Measurements from ENCODE around the gene DENND4B. TPM values are rescaled to one million over a fixed set of nuclear protein-coding genes. Genes with fewer than 3 reads are reported as not detected.

Gene DENND4B
- total and polyA plus RNA-seq, 9 of the 15 experiments (the other 6 are each of a cell fraction or from before 2014, with no cell fraction given) = 9.5 to 80.5 (median 23.1) TPM

DNA sequence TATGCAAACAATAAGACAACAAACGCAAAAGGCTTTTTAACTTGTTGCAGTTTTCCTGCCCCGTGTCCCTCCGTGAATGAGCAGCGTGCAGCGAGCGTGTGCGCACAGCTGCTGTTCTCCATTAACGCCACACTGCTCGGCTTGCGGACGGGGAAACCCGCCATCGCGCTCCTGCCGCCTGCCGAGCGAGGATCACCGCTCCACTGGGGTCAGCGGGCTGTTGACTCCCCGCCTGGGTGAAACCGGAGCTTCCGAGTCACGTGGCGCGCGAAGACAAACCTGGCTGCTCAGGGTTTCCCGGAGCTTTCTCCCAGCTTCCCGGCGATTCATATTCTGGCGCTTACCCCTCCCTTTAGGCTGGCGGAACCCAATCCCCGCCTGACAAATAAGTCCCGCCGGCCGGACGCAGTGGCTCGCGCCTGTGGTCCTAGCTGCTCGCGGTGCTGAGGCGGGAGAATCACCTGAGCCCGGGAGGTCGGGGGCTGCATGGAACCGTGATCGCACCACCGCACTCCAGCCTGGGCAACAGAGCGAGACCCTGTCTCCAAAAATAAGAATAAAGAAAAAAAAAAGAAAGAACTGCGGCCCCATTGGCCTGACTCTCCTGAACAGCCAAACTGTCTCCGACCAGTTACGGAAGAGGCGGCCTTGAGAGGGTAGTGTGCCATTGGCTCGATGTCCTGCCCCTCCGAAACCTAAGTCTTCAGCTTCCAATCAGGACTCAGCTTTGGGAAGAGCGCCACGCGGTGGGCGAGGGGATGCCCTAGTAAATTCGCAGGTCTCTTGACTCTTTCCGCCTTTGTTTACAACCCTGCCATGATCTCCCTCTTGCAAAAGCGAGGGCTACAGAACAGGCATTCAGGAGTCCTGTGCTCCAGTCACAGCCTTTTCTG, 20.8 kb upstream of the DENND4B start, which contains the start of gene CREB3L4:
Gene CREB3L4, plus strand, starts transcription at position 796 of the 893 bp plus-strand sequence. CDS start 624 bp downstream, outside the sequence.
- no TSS peak for BruUV-seq (replicated peaks)
- Histone ChIP-seq H3K4me1 (replicated peaks in 1 of 2; ENCODE audit: control insufficient read depth in 2 of 2, insufficient read depth in 2 of 2, low read length in 2 of 2) (peaks cover 7 to 19% of the 10 kb centered on the region in 2 experiments; a peak in 4 of 5 replicates), H3K9me1 (ENCODE audit: control insufficient read depth, insufficient read depth, low read length) (no peaks in the 10 kb centered on the region), H4K20me1 (replicated peaks; ENCODE audit: control insufficient read depth, insufficient read depth, low read length) (no peaks in the 10 kb centered on the region), H3K4me3 (peak within 1 kb of the TSS; percentile 51), H2AFZ (ENCODE audit: low read depth, low read length) (peak within 1 kb of the TSS; percentile 89), H3K79me2 (ENCODE audit: control insufficient read depth, insufficient read depth, low read length) (peaks cover 45% of the 10 kb centered on the region), H3K27me3 (ENCODE audit: control insufficient read depth in 2 of 2, insufficient read depth in 2 of 2, low read length in 2 of 2) (no peaks in the 10 kb centered on the region), H3K4me2 (ENCODE audit: insufficient read depth, low read length) (peak within 1 kb of the TSS; percentile 87), H3K9ac (ENCODE audit: insufficient read depth in 1 of 2, low read depth in 2 of 2, low read length in 2 of 2) (peak within 1 kb of the TSS; percentile 89 to 99), H3K36me3 (ENCODE audit: control insufficient read depth, insufficient read depth, low read length) (no peaks in the 10 kb centered on the region), H3K27ac (ENCODE audit: extremely low read depth, low read depth, low read length) (peak within 1 kb of the TSS; percentile 82), H3K9me3 (replicated peaks; ENCODE audit: control insufficient read depth, insufficient read depth, low read depth, low read length) (no peaks in the 10 kb centered on the region)
- FAIRE-seq = peak; percentile 98
- DNase-seq (ENCODE audit: extremely low read depth in 1 of 4, low spot score in 3 of 4) = peak; percentile 85 to 98 (median 90)
- ChIA-PET POLR2A (interaction anchor here (0.5 to 4.8 kb wide), 22 partner anchors 9 to 1205 kb away, joined by 3 to 84 read pairs (median 4); partner anchors contain the start of genes CRTC2, DENND4B, GATAD2B and JTB), CTCF (ENCODE audit: low intra/inter-chr PET ratio) (no interaction called here)
- under 1% methylated on average over 47 of the region's 60 CpGs for WGBS (ENCODE audit: insufficient coverage, low coverage, missing lambda C conversion rate)
- peak; percentile 87 for ATAC-seq
- in situ Hi-C loops (cut with MboI) = no loop called here
- intact Hi-C loops (cut with micrococcal nuclease) = loop anchor here (5.0 kb wide), 1 partner anchor 170 kb away; no protein-coding TSS in a partner anchor
- TF ChIP-seq ARHGAP35 (IDR thresholded peaks at IDR 0.05; ENCODE audit: partially characterized antibody) (no peak), ILK (tag; IDR thresholded peaks at IDR 0.05; ENCODE audit: borderline replicate concordance, low read depth) (no peak), SP2 (IDR thresholded peaks at IDR 0.05; ENCODE audit: extremely low read depth, low read depth, low read length, poor library complexity, severe bottlenecking) (peak; percentile 79), CBFB (CRISPR knock-in tag; IDR thresholded peaks at IDR 0.05) (no peak), SAFB2 (IDR thresholded peaks at IDR 0.05; ENCODE audit: borderline replicate concordance, low read depth, low read length, severe bottlenecking) (no peak), DACH1 (IDR thresholded peaks at IDR 0.05; ENCODE audit: partially characterized antibody) (no peak), CBX3 (IDR thresholded peaks at IDR 0.05; ENCODE audit: borderline replicate concordance in 1 of 2, low read length in 2 of 2) (peak in 1 of 2 experiments; percentile 79; a peak in 1 of 3 replicates), EZH2 (IDR thresholded peaks at IDR 0.05; ENCODE audit: borderline replicate concordance, low read depth, low read length) (no peak), ZNF408 (CRISPR knock-in tag; IDR thresholded peaks at IDR 0.05; ENCODE audit: low read depth) (no peak), CSDE1 (IDR thresholded peaks at IDR 0.05) (no peak), DPF2 (IDR thresholded peaks at IDR 0.05) (peak; percentile 40; the same call in 1 of the 2 replicates)
- TF ChIP-seq, protein P1, sequence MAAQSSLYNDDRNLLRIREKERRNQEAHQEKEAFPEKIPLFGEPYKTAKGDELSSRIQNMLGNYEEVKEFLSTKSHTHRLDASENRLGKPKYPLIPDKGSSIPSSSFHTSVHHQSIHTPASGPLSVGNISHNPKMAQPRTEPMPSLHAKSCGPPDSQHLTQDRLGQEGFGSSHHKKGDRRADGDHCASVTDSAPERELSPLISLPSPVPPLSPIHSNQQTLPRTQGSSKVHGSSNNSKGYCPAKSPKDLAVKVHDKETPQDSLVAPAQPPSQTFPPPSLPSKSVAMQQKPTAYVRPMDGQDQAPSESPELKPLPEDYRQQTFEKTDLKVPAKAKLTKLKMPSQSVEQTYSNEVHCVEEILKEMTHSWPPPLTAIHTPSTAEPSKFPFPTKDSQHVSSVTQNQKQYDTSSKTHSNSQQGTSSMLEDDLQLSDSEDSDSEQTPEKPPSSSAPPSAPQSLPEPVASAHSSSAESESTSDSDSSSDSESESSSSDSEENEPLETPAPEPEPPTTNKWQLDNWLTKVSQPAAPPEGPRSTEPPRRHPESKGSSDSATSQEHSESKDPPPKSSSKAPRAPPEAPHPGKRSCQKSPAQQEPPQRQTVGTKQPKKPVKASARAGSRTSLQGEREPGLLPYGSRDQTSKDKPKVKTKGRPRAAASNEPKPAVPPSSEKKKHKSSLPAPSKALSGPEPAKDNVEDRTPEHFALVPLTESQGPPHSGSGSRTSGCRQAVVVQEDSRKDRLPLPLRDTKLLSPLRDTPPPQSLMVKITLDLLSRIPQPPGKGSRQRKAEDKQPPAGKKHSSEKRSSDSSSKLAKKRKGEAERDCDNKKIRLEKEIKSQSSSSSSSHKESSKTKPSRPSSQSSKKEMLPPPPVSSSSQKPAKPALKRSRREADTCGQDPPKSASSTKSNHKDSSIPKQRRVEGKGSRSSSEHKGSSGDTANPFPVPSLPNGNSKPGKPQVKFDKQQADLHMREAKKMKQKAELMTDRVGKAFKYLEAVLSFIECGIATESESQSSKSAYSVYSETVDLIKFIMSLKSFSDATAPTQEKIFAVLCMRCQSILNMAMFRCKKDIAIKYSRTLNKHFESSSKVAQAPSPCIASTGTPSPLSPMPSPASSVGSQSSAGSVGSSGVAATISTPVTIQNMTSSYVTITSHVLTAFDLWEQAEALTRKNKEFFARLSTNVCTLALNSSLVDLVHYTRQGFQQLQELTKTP (IDR thresholded peaks at IDR 0.05; ENCODE audit: low read depth in 1 of 2, partially characterized antibody in 2 of 2) = peak; percentile 77 to 94
- TF ChIP-seq, protein P2, sequence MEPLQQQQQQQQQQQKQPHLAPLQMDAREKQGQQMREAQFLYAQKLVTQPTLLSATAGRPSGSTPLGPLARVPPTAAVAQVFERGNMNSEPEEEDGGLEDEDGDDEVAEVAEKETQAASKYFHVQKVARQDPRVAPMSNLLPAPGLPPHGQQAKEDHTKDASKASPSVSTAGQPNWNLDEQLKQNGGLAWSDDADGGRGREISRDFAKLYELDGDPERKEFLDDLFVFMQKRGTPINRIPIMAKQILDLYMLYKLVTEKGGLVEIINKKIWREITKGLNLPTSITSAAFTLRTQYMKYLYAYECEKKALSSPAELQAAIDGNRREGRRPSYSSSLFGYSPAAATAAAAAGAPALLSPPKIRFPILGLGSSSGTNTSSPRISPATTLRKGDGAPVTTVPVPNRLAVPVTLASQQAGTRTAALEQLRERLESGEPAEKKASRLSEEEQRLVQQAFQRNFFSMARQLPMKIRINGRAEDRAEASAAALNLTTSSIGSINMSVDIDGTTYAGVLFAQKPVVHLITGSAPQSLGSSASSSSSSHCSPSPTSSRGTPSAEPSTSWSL (CRISPR knock-in tag; IDR thresholded peaks at IDR 0.05; ENCODE audit: borderline replicate concordance) = no peak

Data from K562 (cell line).